Measurements from ENCODE around the gene SLC12A8. TPM values are rescaled to one million over a fixed set of nuclear protein-coding genes. Genes with fewer than 3 reads are reported as not detected.

SLC12A8 gene
- total and polyA plus RNA-seq, 3 donors from 2014 or later: 10.3 to 21.0 (median 12.3) TPM

DNA sequence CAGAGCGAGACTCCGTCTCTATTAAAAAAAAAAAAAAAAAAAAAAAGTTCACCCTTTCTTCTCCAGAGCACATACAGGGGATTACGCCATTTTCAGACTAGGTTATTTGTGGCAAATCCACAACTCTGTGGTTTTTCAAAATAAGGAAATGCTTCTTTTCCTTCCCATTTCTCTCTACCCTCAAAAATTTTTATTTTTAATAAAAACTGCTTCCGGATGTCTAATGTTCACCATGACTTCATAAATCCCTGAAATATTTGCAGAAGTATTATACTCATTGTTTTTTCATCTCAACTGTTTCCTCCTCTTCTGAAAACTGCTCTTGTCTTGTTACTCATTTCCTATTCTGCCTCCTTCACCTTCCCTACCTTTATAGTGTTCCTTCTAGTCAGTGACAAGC, 45.0 kb upstream of the SLC12A8 start:
- Histone ChIP-seq H3K27me3 (no peaks in the 10 kb centered on the region), H3K36me3 (ENCODE audit: low read depth, missing control alignments) (no peaks in the 10 kb centered on the region), H3K4me3 (no peak overlapping the region), H3K27ac (no peak overlapping the region), H3K9me3 (no peaks in the 10 kb centered on the region), H3K4me1 (no peaks in the 10 kb centered on the region)
- TF ChIP-seq, protein P1, sequence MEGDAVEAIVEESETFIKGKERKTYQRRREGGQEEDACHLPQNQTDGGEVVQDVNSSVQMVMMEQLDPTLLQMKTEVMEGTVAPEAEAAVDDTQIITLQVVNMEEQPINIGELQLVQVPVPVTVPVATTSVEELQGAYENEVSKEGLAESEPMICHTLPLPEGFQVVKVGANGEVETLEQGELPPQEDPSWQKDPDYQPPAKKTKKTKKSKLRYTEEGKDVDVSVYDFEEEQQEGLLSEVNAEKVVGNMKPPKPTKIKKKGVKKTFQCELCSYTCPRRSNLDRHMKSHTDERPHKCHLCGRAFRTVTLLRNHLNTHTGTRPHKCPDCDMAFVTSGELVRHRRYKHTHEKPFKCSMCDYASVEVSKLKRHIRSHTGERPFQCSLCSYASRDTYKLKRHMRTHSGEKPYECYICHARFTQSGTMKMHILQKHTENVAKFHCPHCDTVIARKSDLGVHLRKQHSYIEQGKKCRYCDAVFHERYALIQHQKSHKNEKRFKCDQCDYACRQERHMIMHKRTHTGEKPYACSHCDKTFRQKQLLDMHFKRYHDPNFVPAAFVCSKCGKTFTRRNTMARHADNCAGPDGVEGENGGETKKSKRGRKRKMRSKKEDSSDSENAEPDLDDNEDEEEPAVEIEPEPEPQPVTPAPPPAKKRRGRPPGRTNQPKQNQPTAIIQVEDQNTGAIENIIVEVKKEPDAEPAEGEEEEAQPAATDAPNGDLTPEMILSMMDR (IDR thresholded peaks at IDR 0.05): no peak
- no peak for TF ChIP-seq POLR2A (IDR thresholded peaks at IDR 0.05)
- 86 to 93% methylated on average over 4 of the region's 4 CpGs for WGBS, 2 donors
- intact Hi-C loops (cut with DNase I; ENCODE audit: low total_unique reads): no loop called here
- DNase-seq: no peak

DNA sequence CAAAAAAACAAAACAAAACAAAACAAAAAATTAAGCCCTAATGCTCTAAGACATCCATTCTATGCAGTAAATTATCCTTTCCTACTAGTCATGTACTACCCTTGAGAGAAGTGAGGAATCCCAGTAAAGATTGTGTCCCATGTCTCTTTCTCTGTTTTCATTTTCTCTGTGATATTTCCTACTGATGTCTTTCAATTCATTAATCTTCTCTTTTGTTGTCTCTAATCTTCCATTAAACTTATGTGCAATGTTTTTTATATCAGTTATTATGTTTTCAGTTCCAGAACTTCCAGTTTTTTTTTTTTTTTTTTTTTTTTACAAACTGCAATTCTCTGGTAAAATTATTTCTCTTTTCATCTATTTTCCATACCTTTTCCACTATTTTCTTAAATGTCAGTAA, 44.1 kb upstream of the SLC12A8 start:
- DNase-seq: no peak
- TF ChIP-seq, protein P1 (IDR thresholded peaks at IDR 0.05): no peak
- TF ChIP-seq POLR2A (IDR thresholded peaks at IDR 0.05): no peak
- no peaks in the 10 kb centered on the region for H3K36me3 ChIP-seq (ENCODE audit: low read depth, missing control alignments)
- H3K27me3 ChIP-seq: no peaks in the 10 kb centered on the region
- H3K4me3 ChIP-seq: no peak overlapping the region
- no peaks in the 10 kb centered on the region for H3K9me3 ChIP-seq
- H3K4me1 ChIP-seq: no peaks in the 10 kb centered on the region
- intact Hi-C loops (cut with DNase I; ENCODE audit: low total_unique reads): no loop called here
- H3K27ac ChIP-seq: no peak overlapping the region

DNA sequence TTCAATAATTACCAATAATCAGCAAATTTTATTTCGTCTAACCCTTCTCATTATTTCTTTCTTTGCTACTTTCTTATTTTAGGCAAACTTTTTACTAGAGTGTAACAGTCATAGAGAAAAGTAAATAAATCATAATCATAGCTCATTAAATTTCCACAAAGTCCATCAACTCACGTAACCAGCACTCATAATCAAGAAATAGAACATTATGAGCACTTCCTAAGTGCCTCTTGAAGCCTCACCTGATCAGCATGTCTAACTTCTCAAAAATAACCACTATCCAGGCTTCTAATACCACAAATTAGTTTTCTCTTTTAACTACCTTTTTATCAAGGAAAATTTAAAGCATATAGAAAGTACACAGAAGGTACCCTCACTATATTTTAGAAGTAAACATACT, 38.4 kb upstream of the SLC12A8 start:
- WGBS, 2 donors: 91 to 96% methylated on average over 2 of the region's 2 CpGs

DNA sequence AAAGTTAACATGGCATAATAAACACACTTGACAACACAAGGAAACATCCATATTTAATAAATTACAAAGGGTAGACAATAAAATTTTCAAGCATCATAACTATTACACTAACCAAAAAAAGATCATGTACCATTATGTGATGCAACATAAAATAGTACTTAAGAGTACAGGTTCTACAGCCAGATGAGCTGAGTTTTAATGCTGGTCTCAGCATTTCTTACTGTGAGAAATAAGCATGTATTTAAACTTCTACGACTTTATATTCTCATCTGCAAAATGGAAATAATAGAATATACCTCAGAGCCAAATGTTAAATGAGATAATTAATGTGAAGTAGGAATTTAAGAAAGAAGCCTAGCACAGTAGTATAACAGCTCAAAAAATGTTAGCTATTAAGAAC, 33.7 kb upstream of the SLC12A8 start:
- no peak overlapping the region for H3K27ac ChIP-seq
- no peak for DNase-seq
- H3K27me3 ChIP-seq: no peaks in the 10 kb centered on the region
- no peak overlapping the region for H3K4me3 ChIP-seq
- H3K4me1 ChIP-seq: no peaks in the 10 kb centered on the region
- TF ChIP-seq, protein P1 (IDR thresholded peaks at IDR 0.05): no peak
- no peak for TF ChIP-seq POLR2A (IDR thresholded peaks at IDR 0.05)
- WGBS, 2 donors: 94 to 96% methylated on average over 1 of the region's 1 CpG
- no peaks in the 10 kb centered on the region for H3K9me3 ChIP-seq
- no peaks in the 10 kb centered on the region for H3K36me3 ChIP-seq (ENCODE audit: low read depth, missing control alignments)
- intact Hi-C loops (cut with DNase I; ENCODE audit: low total_unique reads): no loop called here

More for the DNA sequence above, 38.4 kb upstream of the SLC12A8 start:
- Histone ChIP-seq H3K27me3 (no peaks in the 10 kb centered on the region), H3K4me1 (no peaks in the 10 kb centered on the region), H3K36me3 (ENCODE audit: low read depth, missing control alignments) (no peaks in the 10 kb centered on the region), H3K4me3 (no peak overlapping the region), H3K27ac (no peak overlapping the region), H3K9me3 (no peaks in the 10 kb centered on the region)
- intact Hi-C loops (cut with DNase I; ENCODE audit: low total_unique reads): no loop called here
- TF ChIP-seq, protein P1 (IDR thresholded peaks at IDR 0.05): no peak
- no peak for TF ChIP-seq POLR2A (IDR thresholded peaks at IDR 0.05)
- DNase-seq: no peak

DNA sequence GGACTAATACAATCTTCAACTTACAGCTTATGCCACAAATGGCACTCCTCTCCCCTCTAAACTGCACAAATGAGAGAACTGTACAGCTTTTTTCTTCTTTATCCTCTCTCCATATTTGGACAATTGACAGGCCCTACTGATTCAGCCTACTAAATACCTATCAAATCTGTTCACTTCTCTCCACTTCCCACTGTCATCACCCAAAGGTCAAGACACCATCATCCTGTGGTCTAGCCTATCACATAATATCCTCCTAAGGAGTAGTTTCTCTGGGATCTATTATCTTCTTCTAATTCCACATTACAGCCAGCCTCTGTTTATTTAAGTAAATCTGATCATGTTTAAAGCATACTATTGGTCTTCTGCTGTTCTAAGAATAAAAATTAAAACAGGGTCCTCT, 33.0 kb upstream of the SLC12A8 start:
- no peaks in the 10 kb centered on the region for H3K4me1 ChIP-seq
- no peak for DNase-seq
- no peaks in the 10 kb centered on the region for H3K27me3 ChIP-seq
- no peaks in the 10 kb centered on the region for H3K36me3 ChIP-seq (ENCODE audit: low read depth, missing control alignments)
- intact Hi-C loops (cut with DNase I; ENCODE audit: low total_unique reads): no loop called here
- H3K9me3 ChIP-seq: no peaks in the 10 kb centered on the region
- no peak overlapping the region for H3K4me3 ChIP-seq
- no peak overlapping the region for H3K27ac ChIP-seq
- no peak for TF ChIP-seq POLR2A (IDR thresholded peaks at IDR 0.05)
- TF ChIP-seq, protein P1 (IDR thresholded peaks at IDR 0.05): no peak
